ENCODE measurements around the gene DRD4. TPM values are rescaled to one million over a fixed set of nuclear protein-coding genes. Genes with fewer than 3 reads are reported as not detected.

The DRD4 gene
- total and polyA plus RNA-seq, 4 donors = 0.05 to 1.1 (median 0.35) TPM; not detected in 1

GRCh38 chr11:679271-680207 lies 42.5 kb downstream of the DRD4 start:
- 96 to 97% methylated on average over 36 of the region's 36 CpGs for WGBS, 2 donors
- H3K27ac ChIP-seq (ENCODE audit: low read depth in 1 of 2, low read length in 1 of 2) = no peak overlapping the region
- TF ChIP-seq, protein P1, sequence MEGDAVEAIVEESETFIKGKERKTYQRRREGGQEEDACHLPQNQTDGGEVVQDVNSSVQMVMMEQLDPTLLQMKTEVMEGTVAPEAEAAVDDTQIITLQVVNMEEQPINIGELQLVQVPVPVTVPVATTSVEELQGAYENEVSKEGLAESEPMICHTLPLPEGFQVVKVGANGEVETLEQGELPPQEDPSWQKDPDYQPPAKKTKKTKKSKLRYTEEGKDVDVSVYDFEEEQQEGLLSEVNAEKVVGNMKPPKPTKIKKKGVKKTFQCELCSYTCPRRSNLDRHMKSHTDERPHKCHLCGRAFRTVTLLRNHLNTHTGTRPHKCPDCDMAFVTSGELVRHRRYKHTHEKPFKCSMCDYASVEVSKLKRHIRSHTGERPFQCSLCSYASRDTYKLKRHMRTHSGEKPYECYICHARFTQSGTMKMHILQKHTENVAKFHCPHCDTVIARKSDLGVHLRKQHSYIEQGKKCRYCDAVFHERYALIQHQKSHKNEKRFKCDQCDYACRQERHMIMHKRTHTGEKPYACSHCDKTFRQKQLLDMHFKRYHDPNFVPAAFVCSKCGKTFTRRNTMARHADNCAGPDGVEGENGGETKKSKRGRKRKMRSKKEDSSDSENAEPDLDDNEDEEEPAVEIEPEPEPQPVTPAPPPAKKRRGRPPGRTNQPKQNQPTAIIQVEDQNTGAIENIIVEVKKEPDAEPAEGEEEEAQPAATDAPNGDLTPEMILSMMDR (IDR thresholded peaks at IDR 0.05; ENCODE audit: control extremely low read depth, extremely low read depth) = no peak

DNA sequence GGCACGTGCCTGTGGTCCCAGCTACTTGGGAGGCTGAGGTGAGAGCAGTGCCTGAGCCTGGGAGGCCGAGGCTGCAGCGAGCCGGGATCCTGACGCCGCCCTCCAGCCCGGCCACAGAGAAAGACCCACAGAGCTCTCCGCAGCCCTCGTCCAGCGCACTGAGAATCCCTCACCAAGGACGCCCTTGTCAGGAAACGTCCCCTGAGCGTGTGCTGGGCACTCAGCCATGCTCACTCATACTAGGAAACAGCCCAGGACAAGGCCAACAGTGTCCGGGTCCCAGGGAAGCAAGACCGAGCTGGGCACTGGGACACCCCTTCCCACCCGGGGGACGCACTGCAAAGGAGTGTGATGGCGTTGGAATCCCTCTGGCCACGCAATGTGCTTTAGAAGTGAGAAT lies 43.4 kb downstream of the DRD4 start:
- DNase-seq (no peak), ATAC-seq (ENCODE audit: insufficient read depth, low FRiP score) (no peak)
- 88 to 95% methylated on average over 19 of the region's 19 CpGs for whole genome bisulfite sequencing, 2 donors
- no peak overlapping the region for H3K27ac ChIP-seq (ENCODE audit: low read depth in 1 of 2, low read length in 1 of 2)
- H3K9ac ChIP-seq (ENCODE audit: insufficient read depth in 1 of 2, low read length in 2 of 2) = no peak overlapping the region
- no peaks in the 10 kb centered on the region for H3K9me3 ChIP-seq (ENCODE audit: control insufficient read depth in 4 of 4, insufficient read depth in 3 of 4, low read length in 3 of 4)
- H3K27me3 ChIP-seq (ENCODE audit: control insufficient read depth in 3 of 3, insufficient read depth in 3 of 3, low read length in 2 of 3) = no peaks in the 10 kb centered on the region
- peaks cover 0 to 2% (median 0%) of the 10 kb centered on the region in 5 donors for H3K4me1 ChIP-seq (ENCODE audit: control insufficient read depth in 5 of 5, insufficient read depth in 5 of 5, low read length in 5 of 5)
- peaks cover 12 to 41% (median 26%) of the 10 kb centered on the region in 4 donors for H3K36me3 ChIP-seq (ENCODE audit: control insufficient read depth in 4 of 4, insufficient read depth in 4 of 4, low read length in 4 of 4)
- TF ChIP-seq, protein P1 (IDR thresholded peaks at IDR 0.05; ENCODE audit: control extremely low read depth, extremely low read depth) = no peak
- no peak overlapping the region for H3K4me3 ChIP-seq

More at GRCh38 chr11:679271-680207, 42.5 kb downstream of the DRD4 start:
- Histone ChIP-seq H3K4me1 (ENCODE audit: control insufficient read depth in 5 of 5, insufficient read depth in 5 of 5, low read length in 5 of 5) (peaks cover 0 to 2% (median 0%) of the 10 kb centered on the region in 5 donors), H3K9ac (ENCODE audit: insufficient read depth in 1 of 2, low read length in 2 of 2) (no peak overlapping the region), H3K4me3 (no peak overlapping the region), H3K27me3 (ENCODE audit: control insufficient read depth in 3 of 3, insufficient read depth in 3 of 3, low read length in 2 of 3) (no peaks in the 10 kb centered on the region), H3K36me3 (ENCODE audit: control insufficient read depth in 4 of 4, insufficient read depth in 4 of 4, low read length in 4 of 4) (peaks cover 10 to 38% (median 22%) of the 10 kb centered on the region in 4 donors), H3K9me3 (ENCODE audit: control insufficient read depth in 4 of 4, insufficient read depth in 3 of 4, low read length in 3 of 4) (no peaks in the 10 kb centered on the region)
- ATAC-seq (ENCODE audit: insufficient read depth, low FRiP score) (no peak), DNase-seq (no peak)

- TF ChIP-seq, protein P1 (IDR thresholded peaks at IDR 0.05; ENCODE audit: control extremely low read depth, extremely low read depth) = no peak
- Histone ChIP-seq H3K27ac (ENCODE audit: low read depth in 1 of 2, low read length in 1 of 2) (no peak overlapping the region), H3K4me3 (no peak overlapping the region), H3K27me3 (ENCODE audit: control insufficient read depth in 3 of 3, insufficient read depth in 3 of 3, low read length in 2 of 3) (no peaks in the 10 kb centered on the region), H3K4me1 (ENCODE audit: control insufficient read depth in 5 of 5, insufficient read depth in 5 of 5, low read length in 5 of 5) (peaks cover 0 to 2% (median 0%) of the 10 kb centered on the region in 5 donors), H3K36me3 (ENCODE audit: control insufficient read depth in 4 of 4, insufficient read depth in 4 of 4, low read length in 4 of 4) (peaks cover 12 to 41% (median 27%) of the 10 kb centered on the region in 4 donors), H3K9me3 (ENCODE audit: control insufficient read depth in 4 of 4, insufficient read depth in 3 of 4, low read length in 3 of 4) (no peaks in the 10 kb centered on the region), H3K9ac (ENCODE audit: insufficient read depth in 1 of 2, low read length in 2 of 2) (no peak overlapping the region)
- ATAC-seq (ENCODE audit: insufficient read depth, low FRiP score) (no peak), DNase-seq (no peak)
- WGBS, 2 donors = 90 to 94% methylated on average over 13 of the region's 13 CpGs
Observed at GRCh38 chr11:680970-681369, 43.9 kb downstream of the DRD4 start.

Data from lung (tissue), 12 donors.